GM12864 (cell line): Measurements from ENCODE around the gene IRF2BPL.

Experiments
- DNase-seq: peaks from one replicate; pipeline ENCODE4 v3.0.0-alpha.2; 2011; ENCODE audit warnings: low read depth
- H3K4me3 ChIP-seq: 2 replicates; pipeline ENCODE4 v1.5.1; 2011; ENCODE audit warnings: mild to moderate bottlenecking, low read depth, low read length, control low read depth
- CTCF ChIP-seq: IDR thresholded peaks from 2 replicates; pipeline ENCODE4 v1.5.1; 2011; ENCODE audit warnings: low read depth, mild to moderate bottlenecking, moderate library complexity, low read length, control low read depth, inconsistent platforms; ENCODE audit errors: missing control alignments

The IRF2BPL gene

GRCh38 chr14:77053046-77053841 lies 24.7 kb upstream of the IRF2BPL start:
- no peak overlapping the region for H3K4me3 ChIP-seq
- peak; percentile 86 for TF ChIP-seq CTCF
- DNase-seq: no peak

- no peak overlapping the region for H3K4me3 ChIP-seq
- TF ChIP-seq CTCF: no peak
- no peak for DNase-seq
Observed at GRCh38 chr14:77052281-77053044, 24.0 kb upstream of the IRF2BPL start.

- TF ChIP-seq CTCF: no peak
- DNase-seq: no peak
- H3K4me3 ChIP-seq: no peak overlapping the region
Observed at GRCh38 chr14:77051116-77051515, 22.6 kb upstream of the IRF2BPL start.

- TF ChIP-seq CTCF: no peak
- DNase-seq: no peak
- H3K4me3 ChIP-seq: no peak overlapping the region
Observed at GRCh38 chr14:77046721-77047120, 18.2 kb upstream of the IRF2BPL start.

- no peak for TF ChIP-seq CTCF
- no peak overlapping the region for H3K4me3 ChIP-seq
- no peak for DNase-seq
Observed at GRCh38 chr14:77045238-77046162, 17.0 kb upstream of the IRF2BPL start.

- DNase-seq: no peak
- TF ChIP-seq CTCF: no peak
- H3K4me3 ChIP-seq: no peak overlapping the region
Observed at GRCh38 chr14:77044783-77045237, 16.3 kb upstream of the IRF2BPL start.
